ENCODE data around the gene RIT1.

The RIT1 gene

GRCh38 chr1:155888481-155888880 lies 22.7 kb downstream of the RIT1 start:
- no peak for DNase-seq

- DNase-seq = no peak
Observed at GRCh38 chr1:155884982-155885381, 26.2 kb downstream of the RIT1 start.

- no peak for DNase-seq
Observed at GRCh38 chr1:155884031-155884960, 26.9 kb downstream of the RIT1 start.

- DNase-seq = no peak
Observed at GRCh38 chr1:155882766-155883165, 28.4 kb downstream of the RIT1 start.

- no peak for DNase-seq
Observed at GRCh38 chr1:155882235-155882634, 28.9 kb downstream of the RIT1 start.

GRCh38 chr1:155880950-155881349 lies 30.2 kb downstream of the RIT1 start:
- DNase-seq = no peak

- no peak for DNase-seq
Observed at GRCh38 chr1:155880251-155880650, 30.9 kb downstream of the RIT1 start.

GRCh38 chr1:155877945-155878344 lies 33.2 kb downstream of the RIT1 start:
- DNase-seq = no peak

GRCh38 chr1:155873860-155874259 lies 37.3 kb downstream of the RIT1 start:
- DNase-seq = no peak

GRCh38 chr1:155872527-155872926 lies 38.6 kb downstream of the RIT1 start:
- no peak for DNase-seq

- no peak for DNase-seq
Observed at GRCh38 chr1:155871390-155871789, 39.8 kb downstream of the RIT1 start.

GRCh38 chr1:155867766-155868165 lies 43.4 kb downstream of the RIT1 start:
- DNase-seq = no peak

- DNase-seq = no peak
Observed at GRCh38 chr1:155864393-155864792, 46.8 kb downstream of the RIT1 start.

- DNase-seq = no peak
Observed at GRCh38 chr1:155861896-155862295, 49.3 kb downstream of the RIT1 start.

GRCh38 chr1:155860970-155861510 lies 50.1 kb downstream of the RIT1 start:
- no peak for DNase-seq

GRCh38 chr1:155859881-155860871 lies 51.0 kb downstream of the RIT1 start:
- DNase-seq = no peak

GRCh38 chr1:155859234-155859829 lies 51.8 kb downstream of the RIT1 start, which contains the start of gene SYT11:
SYT11 (plus strand) TSS chr1:155859567; CDS start chr1:155859762, 195 bp downstream.
- peak; percentile 95 for DNase-seq

GRCh38 chr1:155858800-155859233 lies 52.3 kb downstream of the RIT1 start:
- no peak for DNase-seq

GRCh38 chr1:155856975-155857930 lies 53.9 kb downstream of the RIT1 start, which contains the start of gene GON4L:
GON4L (minus strand) TSS chr1:155857214; CDS start chr1:155853780, 3,434 bp downstream.
- DNase-seq = peak; percentile 94

- no peak for DNase-seq
Observed at GRCh38 chr1:155856257-155856974, 54.7 kb downstream of the RIT1 start.

GRCh38 chr1:155850345-155850744 lies 60.8 kb downstream of the RIT1 start:
- no peak for DNase-seq

Measured in islet precursor cell (in vitro differentiated cells).